Lower leg skin (tissue), 3 donors: ENCODE data around the gene DRICH1.

Experiments used
- POLR2A ChIP-seq, 2 donors: fragments of 450-650 bp; IDR thresholded peaks; one replicate each; pipeline ENCODE4 v1.6.1; 2016 to 2017; ENCODE audit warnings: antibody characterized with exemption in 2 of 2, mild to moderate bottlenecking in 1 of 2, moderate library complexity in 1 of 2
- TF ChIP-seq, protein P1 (sequence below), 3 donors: fragments of 450-650 bp; IDR thresholded peaks; one replicate each; pipeline ENCODE4 v1.5.1; 2016; ENCODE audit warnings: antibody characterized with exemption in 3 of 3, mild to moderate bottlenecking in 3 of 3, moderate library complexity in 2 of 3

- TF ChIP-seq, protein P1, sequence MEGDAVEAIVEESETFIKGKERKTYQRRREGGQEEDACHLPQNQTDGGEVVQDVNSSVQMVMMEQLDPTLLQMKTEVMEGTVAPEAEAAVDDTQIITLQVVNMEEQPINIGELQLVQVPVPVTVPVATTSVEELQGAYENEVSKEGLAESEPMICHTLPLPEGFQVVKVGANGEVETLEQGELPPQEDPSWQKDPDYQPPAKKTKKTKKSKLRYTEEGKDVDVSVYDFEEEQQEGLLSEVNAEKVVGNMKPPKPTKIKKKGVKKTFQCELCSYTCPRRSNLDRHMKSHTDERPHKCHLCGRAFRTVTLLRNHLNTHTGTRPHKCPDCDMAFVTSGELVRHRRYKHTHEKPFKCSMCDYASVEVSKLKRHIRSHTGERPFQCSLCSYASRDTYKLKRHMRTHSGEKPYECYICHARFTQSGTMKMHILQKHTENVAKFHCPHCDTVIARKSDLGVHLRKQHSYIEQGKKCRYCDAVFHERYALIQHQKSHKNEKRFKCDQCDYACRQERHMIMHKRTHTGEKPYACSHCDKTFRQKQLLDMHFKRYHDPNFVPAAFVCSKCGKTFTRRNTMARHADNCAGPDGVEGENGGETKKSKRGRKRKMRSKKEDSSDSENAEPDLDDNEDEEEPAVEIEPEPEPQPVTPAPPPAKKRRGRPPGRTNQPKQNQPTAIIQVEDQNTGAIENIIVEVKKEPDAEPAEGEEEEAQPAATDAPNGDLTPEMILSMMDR (IDR thresholded peaks at IDR 0.05), result no peak
- TF ChIP-seq POLR2A (IDR thresholded peaks at IDR 0.05), result no peak
Observed at GRCh38 chr22:23583153-23583552, 49.0 kb downstream of the DRICH1 start.
